ENCODE data around the gene PILRA. TPM values are rescaled to one million over a fixed set of nuclear protein-coding genes. Genes with fewer than 3 reads are reported as not detected.

Gene PILRA
- total and polyA plus RNA-seq, 2 of the 13 experiments (the other 11 are each of a cell fraction or from before 2014, with no cell fraction given): 0.13 to 1.3 TPM

GRCh38 chr7:100444311-100445278 is 71.3 kb downstream of the PILRA start (continued):
- TF ChIP-seq HMGXB4 (CRISPR knock-in tag; IDR thresholded peaks at IDR 0.05; ENCODE audit: borderline replicate concordance in 1 of 2, low read depth in 1 of 2) (peak; percentile 31 to 73; a peak in 1 of 4 replicates), ZNF451 (CRISPR knock-in tag; IDR thresholded peaks at IDR 0.05) (0 out of 2 replicates have a peak, but pooled peaks have one; percentile 20), SMAD1 (CRISPR knock-in tag; IDR thresholded peaks at IDR 0.05; ENCODE audit: borderline replicate concordance, low read depth) (no peak), NR3C1 (CRISPR knock-in tag; IDR thresholded peaks at IDR 0.05) (no peak), U2AF1 (optimal IDR thresholded peaks at IDR 0.05; ENCODE audit: low read depth, low read length) (no peak), SIN3A (IDR thresholded peaks at IDR 0.05; ENCODE audit: borderline replicate concordance, low read depth, low read length) (peak; percentile 65; the same call in 1 of the 2 replicates), ONECUT2 (CRISPR knock-in tag; IDR thresholded peaks at IDR 0.05) (no peak), ZNF562 (CRISPR knock-in tag; IDR thresholded peaks at IDR 0.05; ENCODE audit: borderline replicate concordance) (no peak), ZIK1 (CRISPR knock-in tag; IDR thresholded peaks at IDR 0.05; ENCODE audit: borderline replicate concordance, low read depth) (0 out of 2 replicates have a peak, but pooled peaks have one; percentile 54), PBX3 (CRISPR knock-in tag; IDR thresholded peaks at IDR 0.05; ENCODE audit: borderline replicate concordance) (no peak), UBTF (CRISPR knock-in tag; IDR thresholded peaks at IDR 0.05) (peak; percentile 49; the same call in 1 of the 2 replicates), ZNF644 (CRISPR knock-in tag; IDR thresholded peaks at IDR 0.05; ENCODE audit: low read depth) (peak; percentile 27; the same call in 1 of the 2 replicates), TCF12 (IDR thresholded peaks at IDR 0.05) (no peak), TCF12 (CRISPR knock-in tag; IDR thresholded peaks at IDR 0.05) (peak; percentile 54; the same call in 1 of the 2 replicates), SUZ12 (IDR thresholded peaks at IDR 0.05; ENCODE audit: low read depth, low read length) (no peak), ZNF160 (CRISPR knock-in tag; IDR thresholded peaks at IDR 0.05) (no peak), KDM4B (CRISPR knock-in tag; IDR thresholded peaks at IDR 0.05) (no peak), TFDP1 (CRISPR knock-in tag; IDR thresholded peaks at IDR 0.05; ENCODE audit: borderline replicate concordance) (peak; percentile 68; the same call in 1 of the 2 replicates), CREB1 (IDR thresholded peaks at IDR 0.05) (peak; percentile 50; the same call in 1 of the 2 replicates), CREB1 (CRISPR knock-in tag; IDR thresholded peaks at IDR 0.05) (peak; percentile 77), SRSF1 (optimal IDR thresholded peaks at IDR 0.05; ENCODE audit: low read depth, low read length) (no peak)

Data from HepG2 (cell line).